Brain microvascular endothelial cell (primary cell): ENCODE results near the gene ONECUT3.

Experiments used
- DNase-seq: peaks from one replicate; pipeline ENCODE4 v3.0.0-alpha.2; 2020
- H3K27ac ChIP-seq: fragments of 250-450 bp; sonication (Bioruptor Pico); 2 replicates; pipeline ENCODE4 v1.5.1; 2020; ENCODE audit warnings: mild to moderate bottlenecking, moderate library complexity
- H3K27me3 ChIP-seq: fragments of 250-450 bp; sonication (Bioruptor Pico); replicated peaks from 2 replicates; pipeline ENCODE4 v1.5.1; 2020; ENCODE audit warnings: mild to moderate bottlenecking
- H3K36me3 ChIP-seq: fragments of 250-450 bp; sonication (Bioruptor Pico); replicated peaks from 2 replicates; pipeline ENCODE4 v1.5.1; 2020; ENCODE audit warnings: mild to moderate bottlenecking
- H3K4me3 ChIP-seq: 2 replicates; pipeline ENCODE4 v1.5.1; 2011; ENCODE audit warnings: low read depth, mild to moderate bottlenecking, control low read depth, low read length, moderate library complexity
- CTCF ChIP-seq: IDR thresholded peaks from 2 replicates; pipeline ENCODE4 v1.5.1; 2011; ENCODE audit warnings: low read depth, mild to moderate bottlenecking, moderate library complexity, low read length, control low read depth, inconsistent platforms; ENCODE audit errors: missing control alignments
- in situ Hi-C: cut with HindIII; loops from 2 replicates; pipeline ENCODE4 v1.10.0; 2017; ENCODE audit warnings: low sequenced_read_pairs, low pct_ligation_motif_present

Gene ONECUT3

GRCh38 chr19:1829958-1830357, 76.7 kb downstream of the ONECUT3 start:
- H3K36me3 ChIP-seq: peaks cover 14% of the 10 kb centered on the region

GRCh38 chr19:1830568-1830967, 77.3 kb downstream of the ONECUT3 start:
- Histone ChIP-seq H3K27ac (no peak overlapping the region), H3K27me3 (no peaks in the 10 kb centered on the region), H3K36me3 (peaks cover 14% of the 10 kb centered on the region), H3K4me3 (no peak overlapping the region)
- in situ Hi-C loops: no loop called here
- DNase-seq: no peak
- no peak for TF ChIP-seq CTCF

More at GRCh38 chr19:1829958-1830357, 76.7 kb downstream of the ONECUT3 start:
- in situ Hi-C loops: no loop called here
- DNase-seq: no peak
- no peak for TF ChIP-seq CTCF
- Histone ChIP-seq H3K27ac (no peak overlapping the region), H3K27me3 (no peaks in the 10 kb centered on the region), H3K4me3 (no peak overlapping the region)
